Type B pancreatic cell (in vitro differentiated cells): ENCODE measurements around the gene WASF3. TPM values are rescaled to one million over a fixed set of nuclear protein-coding genes. Genes with fewer than 3 reads are reported as not detected.

ENCODE experiments used
- DNase-seq: peaks from one replicate; pipeline ENCODE4 v3.0.0; 2021; ENCODE audit warnings: mixed read lengths; ENCODE audit not compliant: unreplicated experiment; ENCODE audit errors: extremely low spot score
- H3K27ac Mint-ChIP-seq: 2 replicates; pipeline ENCODE4 v1.8.0; 2021; ENCODE audit warnings: mild to moderate bottlenecking, mixed read lengths
- H3K27me3 Mint-ChIP-seq: 2 replicates; pipeline ENCODE4 v1.8.0; 2021; ENCODE audit warnings: mixed read lengths
- H3K36me3 Mint-ChIP-seq: 2 replicates; pipeline ENCODE4 v1.8.0; 2021; ENCODE audit warnings: mixed read lengths
- H3K4me1 Mint-ChIP-seq: one replicate; pipeline ENCODE4 v1.8.0; 2021; ENCODE audit warnings: mixed read lengths; ENCODE audit not compliant: unreplicated experiment
- H3K4me3 Mint-ChIP-seq: 2 replicates; pipeline ENCODE4 v1.8.0; 2021; ENCODE audit warnings: mild to moderate bottlenecking, mixed read lengths
- H3K9me3 Mint-ChIP-seq: 2 replicates; pipeline ENCODE4 v1.8.0; 2021; ENCODE audit warnings: mixed read lengths
- total RNA-seq: library from RNA; stranded (reverse); gene quantifications from 2 replicates; pipeline ENCODE4 v1.2.1, GENCODE V29; 2021; ENCODE audit warnings: low replicate concordance
- TF ChIP-seq, protein P1 (sequence below): fragments of 200-600 bp; sonication (generic); conservative IDR thresholded peaks from 2 replicates; pipeline ENCODE4 v1.5.0; 2021; ENCODE audit warnings: antibody characterized with exemption, mild to moderate bottlenecking

Gene WASF3
- total RNA-seq, 1 donor from 2014 or later = 40.2 TPM

DNA sequence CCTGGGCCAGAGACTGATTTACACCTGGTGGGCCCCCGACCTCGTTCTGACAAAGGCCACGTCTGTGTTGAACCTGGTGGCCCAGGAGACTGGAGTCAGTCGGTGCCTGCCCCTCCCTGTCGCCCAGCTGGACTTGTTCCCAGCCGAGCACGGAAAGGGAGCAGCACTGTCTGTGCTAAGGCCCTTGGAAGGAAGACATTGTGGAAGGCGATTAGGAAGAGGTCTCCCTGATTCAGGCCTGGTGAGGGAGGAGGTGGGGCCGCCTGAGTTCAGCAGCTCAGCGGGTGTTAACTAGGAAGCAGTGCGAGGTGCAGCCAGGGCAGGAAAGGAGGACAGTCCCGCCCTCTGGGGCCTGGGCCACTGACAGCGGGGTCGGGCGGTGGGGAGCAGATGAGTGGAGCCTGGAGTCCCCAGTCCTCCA lies 138.4 kb downstream of the WASF3 start:
- H3K9me3 Mint-ChIP-seq = no peaks in the 10 kb centered on the region
- H3K4me1 Mint-ChIP-seq = peaks cover 11% of the 10 kb centered on the region
- H3K36me3 Mint-ChIP-seq = peaks cover 3% of the 10 kb centered on the region
- peak overlapping the region; percentile 23 for H3K27ac Mint-ChIP-seq
- H3K4me3 Mint-ChIP-seq = no peak overlapping the region
- peaks cover 7% of the 10 kb centered on the region for H3K27me3 Mint-ChIP-seq
- TF ChIP-seq, protein P1, sequence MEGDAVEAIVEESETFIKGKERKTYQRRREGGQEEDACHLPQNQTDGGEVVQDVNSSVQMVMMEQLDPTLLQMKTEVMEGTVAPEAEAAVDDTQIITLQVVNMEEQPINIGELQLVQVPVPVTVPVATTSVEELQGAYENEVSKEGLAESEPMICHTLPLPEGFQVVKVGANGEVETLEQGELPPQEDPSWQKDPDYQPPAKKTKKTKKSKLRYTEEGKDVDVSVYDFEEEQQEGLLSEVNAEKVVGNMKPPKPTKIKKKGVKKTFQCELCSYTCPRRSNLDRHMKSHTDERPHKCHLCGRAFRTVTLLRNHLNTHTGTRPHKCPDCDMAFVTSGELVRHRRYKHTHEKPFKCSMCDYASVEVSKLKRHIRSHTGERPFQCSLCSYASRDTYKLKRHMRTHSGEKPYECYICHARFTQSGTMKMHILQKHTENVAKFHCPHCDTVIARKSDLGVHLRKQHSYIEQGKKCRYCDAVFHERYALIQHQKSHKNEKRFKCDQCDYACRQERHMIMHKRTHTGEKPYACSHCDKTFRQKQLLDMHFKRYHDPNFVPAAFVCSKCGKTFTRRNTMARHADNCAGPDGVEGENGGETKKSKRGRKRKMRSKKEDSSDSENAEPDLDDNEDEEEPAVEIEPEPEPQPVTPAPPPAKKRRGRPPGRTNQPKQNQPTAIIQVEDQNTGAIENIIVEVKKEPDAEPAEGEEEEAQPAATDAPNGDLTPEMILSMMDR = no peak
- no peak for DNase-seq

DNA sequence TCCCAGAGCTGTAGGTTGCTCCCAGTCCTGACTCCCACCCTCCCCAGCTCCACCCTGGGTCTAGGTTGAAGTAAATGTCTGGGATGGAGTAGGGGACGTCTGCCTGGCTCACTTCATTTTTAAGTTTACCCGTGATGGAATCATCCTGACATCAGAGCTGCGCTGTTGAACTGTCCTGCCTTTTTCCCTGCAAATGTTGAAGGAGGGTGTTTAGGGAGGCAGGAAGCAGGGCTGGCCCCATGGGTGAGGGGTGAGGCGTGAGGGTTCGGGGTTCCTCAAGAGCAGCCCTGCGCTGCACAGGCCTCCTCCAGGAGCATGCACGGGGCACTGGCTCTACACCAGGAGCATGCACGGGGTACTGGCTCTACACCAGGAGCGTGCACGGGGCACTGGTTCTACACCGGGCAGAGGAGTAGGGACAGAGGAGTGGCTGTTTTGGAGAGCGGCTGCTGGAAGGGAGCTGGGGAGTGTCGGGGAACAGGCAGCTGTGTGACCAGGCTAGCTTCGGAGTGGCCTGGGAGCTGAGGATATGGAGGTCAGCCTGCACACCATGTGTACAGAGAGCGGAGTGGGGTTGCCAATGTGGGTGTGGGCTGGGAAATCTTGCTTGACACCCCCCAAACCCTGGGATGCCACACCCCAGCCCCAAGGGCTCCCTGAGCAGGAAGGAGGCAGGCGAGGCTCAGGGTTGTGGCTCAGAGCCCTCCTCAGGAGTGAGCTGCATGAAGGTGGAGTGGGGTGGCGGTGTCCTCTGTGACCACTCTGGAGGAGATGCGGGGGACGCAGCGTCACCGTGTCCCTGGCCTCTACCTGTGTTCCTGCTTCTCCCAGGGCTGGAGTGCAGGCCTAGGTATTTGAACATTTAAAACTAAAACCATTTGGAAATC lies 139.8 kb downstream of the WASF3 start:
- peaks cover 7% of the 10 kb centered on the region for H3K27me3 Mint-ChIP-seq
- DNase-seq = no peak
- H3K4me3 Mint-ChIP-seq = no peak overlapping the region
- peaks cover 3% of the 10 kb centered on the region for H3K36me3 Mint-ChIP-seq
- no peaks in the 10 kb centered on the region for H3K9me3 Mint-ChIP-seq
- peaks cover 11% of the 10 kb centered on the region for H3K4me1 Mint-ChIP-seq
- no peak overlapping the region for H3K27ac Mint-ChIP-seq
- TF ChIP-seq, protein P1 = no peak

DNA sequence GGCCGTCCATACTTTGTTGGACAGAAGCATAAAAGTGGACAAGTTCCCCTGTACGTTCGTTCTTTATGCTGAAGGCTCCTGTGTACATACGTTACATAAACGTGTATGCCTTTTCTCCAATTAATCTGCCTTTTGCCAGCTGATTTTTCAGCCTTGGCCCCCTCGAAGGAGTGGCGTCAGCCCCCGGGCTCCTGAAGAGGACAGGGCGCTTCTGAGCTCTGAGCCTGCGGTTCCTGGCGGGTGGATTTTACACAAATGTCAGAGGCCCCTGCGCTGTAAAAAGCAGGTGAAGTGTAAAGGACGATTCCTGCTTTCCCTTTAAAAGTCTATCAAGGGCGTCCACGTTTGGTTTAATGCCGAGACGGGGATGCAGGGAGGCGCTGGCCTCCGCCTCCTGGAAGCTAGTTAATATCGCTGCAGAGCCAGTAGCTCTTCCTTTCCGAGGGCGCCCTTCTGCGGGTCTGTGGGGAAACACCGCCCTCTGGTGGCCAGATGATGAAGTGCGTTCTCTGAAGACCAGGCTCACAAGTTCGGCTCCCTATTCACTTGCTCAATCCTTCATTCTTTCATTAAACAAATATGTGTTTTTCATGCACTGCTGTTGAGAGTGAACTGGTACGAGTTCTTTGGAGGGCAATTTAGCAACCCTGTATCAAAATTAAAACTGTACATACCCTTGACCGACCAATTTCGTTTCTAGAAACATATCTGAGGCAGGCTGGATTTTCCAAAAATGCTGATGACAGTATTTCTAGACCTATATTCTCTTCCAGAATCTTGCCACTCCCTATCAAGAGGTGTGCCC lies 141.1 kb downstream of the WASF3 start:
- Mint-ChIP-seq H3K27me3 (peaks cover 7% of the 10 kb centered on the region), H3K4me3 (peak overlapping the region; percentile 42)

DNA sequence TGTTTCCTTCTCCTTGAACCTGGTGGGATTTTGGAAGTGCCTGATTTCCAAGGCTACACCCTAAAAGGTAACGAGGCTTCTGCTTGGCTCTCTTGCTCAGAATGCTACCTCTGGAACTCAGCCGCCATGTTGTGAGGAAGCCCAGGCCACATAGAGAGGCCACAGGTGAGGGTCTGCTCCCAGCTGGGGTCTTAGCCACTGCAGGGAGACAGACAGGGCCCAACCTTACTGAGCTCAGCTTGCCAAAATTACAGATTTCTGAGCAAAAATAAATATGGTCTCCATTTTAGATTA lies 141.7 kb downstream of the WASF3 start:
- H3K27me3 Mint-ChIP-seq = peaks cover 7% of the 10 kb centered on the region
- H3K9me3 Mint-ChIP-seq = no peaks in the 10 kb centered on the region
- no peak overlapping the region for H3K4me3 Mint-ChIP-seq
- H3K4me1 Mint-ChIP-seq = peaks cover 11% of the 10 kb centered on the region
- TF ChIP-seq, protein P1 = no peak
- H3K36me3 Mint-ChIP-seq = no peaks in the 10 kb centered on the region
- no peak for DNase-seq
- no peak overlapping the region for H3K27ac Mint-ChIP-seq

More for the DNA sequence above, 141.1 kb downstream of the WASF3 start:
- Mint-ChIP-seq H3K36me3 (no peaks in the 10 kb centered on the region), H3K9me3 (no peaks in the 10 kb centered on the region), H3K27ac (no peak overlapping the region), H3K4me1 (peaks cover 11% of the 10 kb centered on the region)
- TF ChIP-seq, protein P1 = peak; percentile 99
- peak; percentile 89 for DNase-seq

DNA sequence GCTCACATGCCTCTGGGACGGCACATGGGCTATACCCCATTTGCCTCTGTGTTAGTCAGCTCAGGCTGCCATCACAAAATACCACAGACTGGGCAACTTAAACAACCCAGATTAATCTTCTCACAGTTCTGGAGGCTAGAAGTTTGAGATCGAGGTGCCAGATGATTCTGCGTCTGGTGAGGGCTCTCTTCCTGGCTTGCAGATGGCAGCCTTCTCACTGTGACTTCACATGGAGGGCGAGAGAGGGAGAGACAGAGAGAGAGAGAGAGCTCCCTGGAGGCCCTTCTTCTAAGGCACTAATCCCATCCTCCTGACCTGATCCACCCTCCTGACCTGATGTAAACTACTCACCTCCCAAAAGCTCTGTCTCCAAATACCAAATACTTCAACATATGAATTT lies 148.1 kb downstream of the WASF3 start:
- H3K27me3 Mint-ChIP-seq = peaks cover 8% of the 10 kb centered on the region
- no peak overlapping the region for H3K4me3 Mint-ChIP-seq
- H3K9me3 Mint-ChIP-seq = no peaks in the 10 kb centered on the region
- DNase-seq = peak; percentile 11
- H3K36me3 Mint-ChIP-seq = no peaks in the 10 kb centered on the region
- H3K4me1 Mint-ChIP-seq = no peaks in the 10 kb centered on the region
- H3K27ac Mint-ChIP-seq = no peak overlapping the region
- TF ChIP-seq, protein P1 = no peak
